OCI-LY7 (cell line): ENCODE results near the gene NXF1.

ENCODE experiments used
- EZH2phosphoT487 ChIP-seq: fragments of 200-600 bp; sonication (generic); IDR thresholded peaks from 2 replicates; pipeline ENCODE4 v1.6.1; 2018; ENCODE audit warnings: low read depth, borderline replicate concordance, mild to moderate bottlenecking, mixed run types, antibody characterized with exemption, low read length, moderate library complexity, mixed read lengths
- TF ChIP-seq, protein P1 (sequence below): fragments of 200-600 bp; sonication (generic); conservative IDR thresholded peaks from 2 replicates; pipeline ENCODE4 v1.5.1; 2014; ENCODE audit warnings: mild to moderate bottlenecking, antibody characterized with exemption, low read length, moderate library complexity, mixed read lengths

DNA sequence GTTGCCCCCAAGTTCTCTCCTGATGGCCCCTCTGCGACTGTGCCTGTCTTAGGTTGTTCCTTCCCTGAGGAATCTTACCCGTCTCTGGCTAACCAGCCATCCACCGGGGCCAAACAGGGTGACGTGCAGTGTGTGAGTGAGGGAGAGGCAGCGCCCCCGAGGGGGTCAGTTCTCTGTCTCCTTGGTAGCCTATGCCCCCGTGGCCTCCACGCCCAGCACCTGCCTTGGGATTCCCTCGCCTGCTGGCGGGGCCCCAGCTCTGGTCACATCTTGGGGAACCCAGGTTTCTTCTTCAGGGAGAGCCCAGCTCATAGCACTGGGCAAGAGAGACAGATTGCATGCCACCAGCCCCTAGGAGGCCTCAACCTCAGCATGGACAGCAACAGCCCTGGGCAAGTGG lies 5.8 kb downstream of the NXF1 start:
- no peak for TF ChIP-seq EZH2phosphoT487
- TF ChIP-seq, protein P1, sequence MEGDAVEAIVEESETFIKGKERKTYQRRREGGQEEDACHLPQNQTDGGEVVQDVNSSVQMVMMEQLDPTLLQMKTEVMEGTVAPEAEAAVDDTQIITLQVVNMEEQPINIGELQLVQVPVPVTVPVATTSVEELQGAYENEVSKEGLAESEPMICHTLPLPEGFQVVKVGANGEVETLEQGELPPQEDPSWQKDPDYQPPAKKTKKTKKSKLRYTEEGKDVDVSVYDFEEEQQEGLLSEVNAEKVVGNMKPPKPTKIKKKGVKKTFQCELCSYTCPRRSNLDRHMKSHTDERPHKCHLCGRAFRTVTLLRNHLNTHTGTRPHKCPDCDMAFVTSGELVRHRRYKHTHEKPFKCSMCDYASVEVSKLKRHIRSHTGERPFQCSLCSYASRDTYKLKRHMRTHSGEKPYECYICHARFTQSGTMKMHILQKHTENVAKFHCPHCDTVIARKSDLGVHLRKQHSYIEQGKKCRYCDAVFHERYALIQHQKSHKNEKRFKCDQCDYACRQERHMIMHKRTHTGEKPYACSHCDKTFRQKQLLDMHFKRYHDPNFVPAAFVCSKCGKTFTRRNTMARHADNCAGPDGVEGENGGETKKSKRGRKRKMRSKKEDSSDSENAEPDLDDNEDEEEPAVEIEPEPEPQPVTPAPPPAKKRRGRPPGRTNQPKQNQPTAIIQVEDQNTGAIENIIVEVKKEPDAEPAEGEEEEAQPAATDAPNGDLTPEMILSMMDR = no peak
